Left forelimb (tissue), 1 donor: ENCODE measurements around the gene MGMT.

Experiments
- DNase-seq: peaks from one replicate; pipeline ENCODE4 v3.0.0-alpha.2; 2018; ENCODE audit warnings: low spot score

MGMT gene

GRCh38 chr10:129774736-129775401 lies 307.8 kb downstream of the MGMT start:
- peak; percentile 55 for DNase-seq

GRCh38 chr10:129775681-129776080 lies 308.6 kb downstream of the MGMT start:
- peak; percentile 58 for DNase-seq

GRCh38 chr10:129777687-129778086 lies 310.6 kb downstream of the MGMT start:
- DNase-seq: no peak

GRCh38 chr10:129778571-129778970 lies 311.5 kb downstream of the MGMT start:
- no peak for DNase-seq

GRCh38 chr10:129779126-129780111 lies 312.4 kb downstream of the MGMT start:
- DNase-seq: no peak

GRCh38 chr10:129780198-129780597 lies 313.2 kb downstream of the MGMT start:
- no peak for DNase-seq

GRCh38 chr10:129780901-129781795 lies 314.1 kb downstream of the MGMT start:
- no peak for DNase-seq

- no peak for DNase-seq
These were observed 317.2 kb downstream of the MGMT start for GRCh38 chr10:129784291-129784690.

GRCh38 chr10:129784891-129785290 lies 317.9 kb downstream of the MGMT start:
- DNase-seq: no peak

- no peak for DNase-seq
These were observed 318.5 kb downstream of the MGMT start for GRCh38 chr10:129785536-129785981.

- DNase-seq: no peak
These were observed 319.2 kb downstream of the MGMT start for GRCh38 chr10:129786216-129786615.

- DNase-seq: no peak
These were observed 320.5 kb downstream of the MGMT start for GRCh38 chr10:129787557-129787956.

GRCh38 chr10:129788215-129788614 lies 321.2 kb downstream of the MGMT start:
- DNase-seq: no peak

GRCh38 chr10:129790715-129791446 lies 323.8 kb downstream of the MGMT start:
- DNase-seq: no peak

- DNase-seq: no peak
These were observed 325.1 kb downstream of the MGMT start for GRCh38 chr10:129792141-129792540.

GRCh38 chr10:129792864-129793263 lies 325.8 kb downstream of the MGMT start:
- DNase-seq: no peak

GRCh38 chr10:129793479-129793878 lies 326.4 kb downstream of the MGMT start:
- no peak for DNase-seq

GRCh38 chr10:129793996-129794395 lies 327.0 kb downstream of the MGMT start:
- no peak for DNase-seq

GRCh38 chr10:129796710-129797420 lies 329.8 kb downstream of the MGMT start:
- DNase-seq: no peak

- DNase-seq: no peak
These were observed 332.9 kb downstream of the MGMT start for GRCh38 chr10:129799942-129800341.
